Smooth muscle cell of the coronary artery (primary cell): ENCODE measurements around the gene POU4F3. TPM values are rescaled to one million over a fixed set of nuclear protein-coding genes. Genes with fewer than 3 reads are reported as not detected.

ENCODE experiments used
- total RNA-seq: library from RNA; depleted of rRNA; stranded (reverse); fragments of >200 nt; gene quantifications from 2 replicates; pipeline ENCODE4 v1.2.3, GENCODE V29; 2014; ENCODE audit warnings: low replicate concordance

The POU4F3 gene
- 0.08 TPM in 1 of 2 replicates, not detected in the other for total RNA-seq

GRCh38 chr5:146338774-146339714 lies at the start of gene POU4F3:
POU4F3 (plus strand) TSS chr5:146338839; CDS start chr5:146339113, 274 bp downstream.

Other genes starting within 250 kb of the POU4F3 start
- gene PLAC8L1, start 233.3 kb upstream of the POU4F3 start, total RNA-seq, result not detected in 2 replicates
- 108 and 123 TPM in 2 replicates for gene LARS1, start 156.2 kb upstream of the POU4F3 start, total RNA-seq
- 17.8 and 31.5 TPM in 2 replicates for gene RBM27, start 135.2 kb upstream of the POU4F3 start, total RNA-seq
- gene TCERG1, start 108.5 kb downstream of the POU4F3 start, total RNA-seq, result 8.2 and 19.3 TPM in 2 replicates
- gene GPR151, start 177.4 kb downstream of the POU4F3 start, total RNA-seq, result not detected in 2 replicates